GM18505 (cell line): ENCODE results near the gene SLCO6A1.

Experiments
- ATAC-seq: cut with Tn5 transposase; IDR thresholded peaks from one replicate; pipeline ENCODE4 v1.9.1; 2021; ENCODE audit not compliant: unreplicated experiment
- POLR2A ChIP-seq: IDR thresholded peaks from 4 replicates; pipeline ENCODE4 v1.6.1; 2011; ENCODE audit warnings: borderline replicate concordance; ENCODE audit not compliant: insufficient read depth, insufficient read length; ENCODE audit errors: extremely low read depth

SLCO6A1 gene

GRCh38 chr5:102388235-102388634, 110.6 kb downstream of the SLCO6A1 start:
- no peak for TF ChIP-seq POLR2A
- ATAC-seq = no peak

GRCh38 chr5:102385365-102385764, 113.4 kb downstream of the SLCO6A1 start:
- no peak for TF ChIP-seq POLR2A
- ATAC-seq = no peak

GRCh38 chr5:102380174-102380573, 118.6 kb downstream of the SLCO6A1 start:
- ATAC-seq = no peak
- no peak for TF ChIP-seq POLR2A

- ATAC-seq = no peak
- no peak for TF ChIP-seq POLR2A
Measured at GRCh38 chr5:102375876-102376275, 122.9 kb downstream of the SLCO6A1 start.

DNA sequence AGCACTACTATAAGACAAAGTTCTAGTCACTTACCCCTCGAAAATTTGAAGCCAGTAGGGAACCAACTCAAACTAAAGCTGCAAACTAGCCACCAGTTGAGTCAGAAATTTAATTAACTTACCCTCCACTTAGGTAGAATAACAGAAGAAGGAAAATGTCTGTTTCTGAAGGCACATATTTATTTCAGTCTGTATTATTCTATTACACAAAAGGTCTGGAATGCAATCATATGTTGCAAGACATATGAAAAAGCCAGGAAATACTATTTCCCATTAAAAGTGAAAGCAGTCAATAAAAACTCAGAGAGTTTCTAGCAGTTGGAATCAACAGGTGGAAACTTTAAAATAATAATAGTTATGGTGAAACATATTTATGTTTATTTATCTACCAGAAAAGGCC, 123.5 kb downstream of the SLCO6A1 start:
- ATAC-seq = no peak

DNA sequence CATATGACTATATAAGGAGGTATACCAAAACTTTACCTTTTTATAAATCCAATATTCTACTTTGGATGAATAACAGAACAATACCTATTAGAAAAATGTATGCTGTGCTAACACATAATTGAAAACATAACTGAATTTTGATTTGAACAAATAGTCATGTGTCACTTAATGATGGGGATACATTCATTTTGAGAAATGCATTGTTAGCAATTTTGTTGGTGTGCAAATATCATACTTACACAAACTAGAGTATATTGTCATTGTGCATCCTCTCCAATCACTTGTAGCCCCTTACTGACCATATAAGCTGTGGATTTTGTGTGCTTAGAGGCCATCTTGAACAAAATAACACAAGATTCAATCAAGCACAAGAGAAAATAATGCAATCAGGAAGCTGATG, 130.4 kb downstream of the SLCO6A1 start:
- TF ChIP-seq POLR2A = no peak
- no peak for ATAC-seq

More for the DNA sequence above, 123.5 kb downstream of the SLCO6A1 start:
- TF ChIP-seq POLR2A = no peak

DNA sequence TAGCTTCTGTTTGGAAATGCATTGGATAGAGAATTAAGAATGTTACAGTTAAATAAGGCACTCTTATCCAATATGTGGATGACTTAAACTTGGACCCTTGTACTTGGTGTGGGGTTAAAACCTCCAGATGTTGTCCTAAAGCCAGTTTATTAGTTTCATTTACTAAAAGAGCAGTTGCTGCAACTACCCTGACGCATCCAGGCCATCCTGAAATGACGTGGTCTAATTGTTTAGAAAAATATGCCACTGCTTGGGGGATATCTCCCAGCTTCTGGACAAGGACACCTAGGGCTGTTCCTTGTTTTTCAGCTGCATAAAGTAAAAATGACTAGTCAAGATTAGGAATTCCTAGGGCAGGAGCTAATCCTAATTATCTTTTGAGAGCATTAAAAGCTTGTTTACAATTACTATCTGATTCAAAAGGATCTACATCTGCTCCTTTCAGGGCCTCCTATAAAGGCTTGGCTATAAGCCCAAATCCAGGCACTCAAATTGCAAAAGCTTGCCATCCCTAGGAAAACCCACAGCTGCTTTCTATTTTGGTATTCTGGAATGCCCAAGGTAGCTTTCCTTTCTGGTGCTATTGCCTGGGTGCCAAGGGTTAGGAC, 157.0 kb downstream of the SLCO6A1 start:
- no peak for TF ChIP-seq POLR2A
- no peak for ATAC-seq

GRCh38 chr5:102324714-102325113, 174.1 kb downstream of the SLCO6A1 start:
- ATAC-seq = no peak
- TF ChIP-seq POLR2A = no peak
